ENCODE results near the gene HBS1L.

DNA sequence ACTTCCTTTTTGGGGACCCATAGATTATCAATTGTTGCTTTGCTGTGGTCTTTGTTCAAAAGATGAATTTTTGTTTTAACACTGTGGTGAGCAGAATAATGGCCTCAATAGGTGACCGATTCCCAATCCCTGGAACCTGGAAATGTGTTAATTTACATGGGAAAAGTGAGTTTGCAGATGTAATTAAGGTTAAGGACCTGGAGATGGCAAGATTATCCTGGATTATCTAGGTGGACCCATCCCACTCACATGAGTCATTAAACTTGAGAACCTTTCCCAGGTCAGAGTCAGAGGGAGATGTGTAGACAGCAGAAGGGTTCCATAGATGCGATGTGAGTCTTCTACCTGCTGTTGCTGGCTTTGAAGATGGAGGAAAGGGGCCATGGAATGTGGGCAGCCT, 36.2 kb upstream of the HBS1L start:
- no peak for TF ChIP-seq POLR2A (IDR thresholded peaks at IDR 0.05)
- TF ChIP-seq, protein P1, sequence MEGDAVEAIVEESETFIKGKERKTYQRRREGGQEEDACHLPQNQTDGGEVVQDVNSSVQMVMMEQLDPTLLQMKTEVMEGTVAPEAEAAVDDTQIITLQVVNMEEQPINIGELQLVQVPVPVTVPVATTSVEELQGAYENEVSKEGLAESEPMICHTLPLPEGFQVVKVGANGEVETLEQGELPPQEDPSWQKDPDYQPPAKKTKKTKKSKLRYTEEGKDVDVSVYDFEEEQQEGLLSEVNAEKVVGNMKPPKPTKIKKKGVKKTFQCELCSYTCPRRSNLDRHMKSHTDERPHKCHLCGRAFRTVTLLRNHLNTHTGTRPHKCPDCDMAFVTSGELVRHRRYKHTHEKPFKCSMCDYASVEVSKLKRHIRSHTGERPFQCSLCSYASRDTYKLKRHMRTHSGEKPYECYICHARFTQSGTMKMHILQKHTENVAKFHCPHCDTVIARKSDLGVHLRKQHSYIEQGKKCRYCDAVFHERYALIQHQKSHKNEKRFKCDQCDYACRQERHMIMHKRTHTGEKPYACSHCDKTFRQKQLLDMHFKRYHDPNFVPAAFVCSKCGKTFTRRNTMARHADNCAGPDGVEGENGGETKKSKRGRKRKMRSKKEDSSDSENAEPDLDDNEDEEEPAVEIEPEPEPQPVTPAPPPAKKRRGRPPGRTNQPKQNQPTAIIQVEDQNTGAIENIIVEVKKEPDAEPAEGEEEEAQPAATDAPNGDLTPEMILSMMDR (IDR thresholded peaks at IDR 0.05), result no peak

Measured in stomach (tissue), 4 donors.